Inferior parietal cortex (tissue), 1 donor: ENCODE results near the gene GOLGA6L9.
"Not testable (repeated sequence)": the region's sequence is repeated elsewhere in the genome, so short reads cannot be mapped to it uniquely, and the experiment has no call there.

Experiments used
- DNase-seq: peaks from one replicate; pipeline ENCODE4 v3.0.0-alpha.2; 2016; ENCODE audit errors: extremely low spot score

The GOLGA6L9 gene

GRCh38 chr15:82468205-82468604 lies 38.6 kb downstream of the GOLGA6L9 start:
- DNase-seq: not testable (repeated sequence)

- DNase-seq: not testable (repeated sequence)
These were observed 39.8 kb downstream of the GOLGA6L9 start for GRCh38 chr15:82469381-82469780.

- not testable (repeated sequence) for DNase-seq
These were observed 42.8 kb downstream of the GOLGA6L9 start for GRCh38 chr15:82472269-82472982.

- not testable (repeated sequence) for DNase-seq
These were observed 45.1 kb downstream of the GOLGA6L9 start for GRCh38 chr15:82474596-82475325.

- not testable (repeated sequence) for DNase-seq
These were observed 45.8 kb downstream of the GOLGA6L9 start for GRCh38 chr15:82475345-82475967.

- DNase-seq: not testable (repeated sequence)
These were observed 47.2 kb downstream of the GOLGA6L9 start for GRCh38 chr15:82476697-82477342.

- DNase-seq: not testable (repeated sequence)
These were observed 47.9 kb downstream of the GOLGA6L9 start for GRCh38 chr15:82477343-82478057.
